Measurements from ENCODE around the gene SNX27.

DNA sequence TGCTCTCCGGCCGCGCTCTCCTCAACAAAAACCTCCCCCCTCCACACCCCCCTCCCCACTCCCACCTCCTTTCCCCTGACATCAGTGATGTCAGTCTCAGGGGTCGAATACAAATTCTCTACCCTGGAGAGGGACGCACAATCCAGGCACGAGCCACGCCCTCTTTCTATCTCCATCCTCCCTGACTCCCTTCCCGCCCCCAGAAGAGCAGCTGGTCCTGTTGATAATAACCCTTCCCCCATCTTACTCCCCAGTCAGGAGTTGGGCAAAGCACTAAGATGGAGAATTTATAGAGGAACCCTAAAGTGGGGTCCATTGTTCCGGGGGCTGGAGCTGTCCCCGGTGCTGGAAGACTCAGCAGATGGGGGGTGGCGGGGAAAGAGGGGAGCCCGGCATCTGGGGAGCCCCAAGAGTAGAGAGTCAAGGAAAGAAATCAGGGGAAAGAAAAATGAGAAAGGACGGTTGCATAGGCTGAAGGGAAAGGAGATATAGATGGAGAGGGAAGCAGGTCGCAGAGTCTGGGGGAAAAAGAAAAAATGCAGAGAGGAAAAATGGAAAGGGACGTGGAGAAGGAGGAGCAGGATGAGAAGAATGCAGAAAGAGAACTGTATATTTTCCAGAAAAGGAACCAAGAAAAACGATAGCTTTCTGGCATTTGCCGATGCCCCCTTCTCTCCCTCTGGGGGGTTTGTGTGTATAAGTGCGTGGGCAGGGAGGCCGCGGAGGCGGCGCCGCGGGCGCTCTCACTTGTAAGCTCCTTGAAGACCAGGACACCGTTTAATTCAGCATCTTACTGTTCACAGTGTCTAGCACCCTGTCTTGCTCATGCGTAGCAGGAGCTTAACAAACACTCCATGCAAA, 105.2 kb downstream of the SNX27 start, which contains the start of gene CELF3:
- TF ChIP-seq, protein P1, sequence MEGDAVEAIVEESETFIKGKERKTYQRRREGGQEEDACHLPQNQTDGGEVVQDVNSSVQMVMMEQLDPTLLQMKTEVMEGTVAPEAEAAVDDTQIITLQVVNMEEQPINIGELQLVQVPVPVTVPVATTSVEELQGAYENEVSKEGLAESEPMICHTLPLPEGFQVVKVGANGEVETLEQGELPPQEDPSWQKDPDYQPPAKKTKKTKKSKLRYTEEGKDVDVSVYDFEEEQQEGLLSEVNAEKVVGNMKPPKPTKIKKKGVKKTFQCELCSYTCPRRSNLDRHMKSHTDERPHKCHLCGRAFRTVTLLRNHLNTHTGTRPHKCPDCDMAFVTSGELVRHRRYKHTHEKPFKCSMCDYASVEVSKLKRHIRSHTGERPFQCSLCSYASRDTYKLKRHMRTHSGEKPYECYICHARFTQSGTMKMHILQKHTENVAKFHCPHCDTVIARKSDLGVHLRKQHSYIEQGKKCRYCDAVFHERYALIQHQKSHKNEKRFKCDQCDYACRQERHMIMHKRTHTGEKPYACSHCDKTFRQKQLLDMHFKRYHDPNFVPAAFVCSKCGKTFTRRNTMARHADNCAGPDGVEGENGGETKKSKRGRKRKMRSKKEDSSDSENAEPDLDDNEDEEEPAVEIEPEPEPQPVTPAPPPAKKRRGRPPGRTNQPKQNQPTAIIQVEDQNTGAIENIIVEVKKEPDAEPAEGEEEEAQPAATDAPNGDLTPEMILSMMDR (IDR thresholded peaks at IDR 0.05): no peak
- TF ChIP-seq CREB1 (CRISPR knock-in tag; IDR thresholded peaks at IDR 0.05): no peak
- no peak for TF ChIP-seq FOXP1 (CRISPR knock-in tag; IDR thresholded peaks at IDR 0.05; ENCODE audit: borderline replicate concordance)
- TF ChIP-seq, protein P2, sequence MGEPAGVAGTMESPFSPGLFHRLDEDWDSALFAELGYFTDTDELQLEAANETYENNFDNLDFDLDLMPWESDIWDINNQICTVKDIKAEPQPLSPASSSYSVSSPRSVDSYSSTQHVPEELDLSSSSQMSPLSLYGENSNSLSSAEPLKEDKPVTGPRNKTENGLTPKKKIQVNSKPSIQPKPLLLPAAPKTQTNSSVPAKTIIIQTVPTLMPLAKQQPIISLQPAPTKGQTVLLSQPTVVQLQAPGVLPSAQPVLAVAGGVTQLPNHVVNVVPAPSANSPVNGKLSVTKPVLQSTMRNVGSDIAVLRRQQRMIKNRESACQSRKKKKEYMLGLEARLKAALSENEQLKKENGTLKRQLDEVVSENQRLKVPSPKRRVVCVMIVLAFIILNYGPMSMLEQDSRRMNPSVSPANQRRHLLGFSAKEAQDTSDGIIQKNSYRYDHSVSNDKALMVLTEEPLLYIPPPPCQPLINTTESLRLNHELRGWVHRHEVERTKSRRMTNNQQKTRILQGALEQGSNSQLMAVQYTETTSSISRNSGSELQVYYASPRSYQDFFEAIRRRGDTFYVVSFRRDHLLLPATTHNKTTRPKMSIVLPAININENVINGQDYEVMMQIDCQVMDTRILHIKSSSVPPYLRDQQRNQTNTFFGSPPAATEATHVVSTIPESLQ (CRISPR knock-in tag; IDR thresholded peaks at IDR 0.05): no peak

Measured in WTC11 (cell line).